ENCODE measurements around the gene RBM20.

RBM20 gene

DNA sequence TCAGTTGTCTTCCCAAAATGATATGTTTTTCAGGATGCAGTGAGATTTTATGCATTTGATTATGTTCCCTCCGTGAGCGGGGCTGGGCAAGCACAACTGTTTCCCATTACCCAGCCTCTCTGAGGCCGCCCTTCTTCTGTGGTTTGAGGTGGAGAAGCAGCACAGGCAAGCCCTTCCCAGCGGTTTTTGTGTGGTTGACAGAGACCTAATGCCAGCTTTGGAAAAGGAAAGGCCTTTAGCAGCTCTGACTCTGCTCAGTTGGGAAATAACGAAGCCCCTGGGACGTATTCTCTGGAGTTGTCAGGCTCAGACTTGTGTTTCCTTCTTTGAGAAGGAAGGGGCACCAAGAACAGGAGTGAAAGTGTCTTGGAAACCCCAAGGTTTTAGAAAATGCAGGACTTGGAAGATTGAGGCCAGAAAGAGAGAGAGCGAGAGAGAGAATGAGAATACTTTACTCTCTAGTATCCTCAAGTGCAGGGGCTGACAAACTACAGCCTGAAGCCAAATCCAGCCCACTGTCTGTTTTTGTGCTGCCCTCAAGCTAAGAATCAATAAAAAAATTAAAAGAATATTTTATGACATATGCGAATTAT is 207.0 kb downstream of the RBM20 start:
- Histone ChIP-seq H3K9me3 (ENCODE audit: control insufficient read depth, low read length) (no peaks in the 10 kb centered on the region), H3K9ac (no peak overlapping the region), H3K36me3 (ENCODE audit: control insufficient read depth, insufficient read depth, low read length) (no peaks in the 10 kb centered on the region), H3K4me1 (peaks cover 31% of the 10 kb centered on the region), H3K4me3 (ENCODE audit: low read depth, low read length) (no peak overlapping the region), H3K27me3 (ENCODE audit: control insufficient read depth, insufficient read depth, low read length) (no peaks in the 10 kb centered on the region), H3K79me2 (peaks cover 9% of the 10 kb centered on the region), H3K27ac (no peak overlapping the region), H2AFZ (no peak overlapping the region), H3K4me2 (ENCODE audit: low read length) (no peak overlapping the region)
- TF ChIP-seq, protein P1, sequence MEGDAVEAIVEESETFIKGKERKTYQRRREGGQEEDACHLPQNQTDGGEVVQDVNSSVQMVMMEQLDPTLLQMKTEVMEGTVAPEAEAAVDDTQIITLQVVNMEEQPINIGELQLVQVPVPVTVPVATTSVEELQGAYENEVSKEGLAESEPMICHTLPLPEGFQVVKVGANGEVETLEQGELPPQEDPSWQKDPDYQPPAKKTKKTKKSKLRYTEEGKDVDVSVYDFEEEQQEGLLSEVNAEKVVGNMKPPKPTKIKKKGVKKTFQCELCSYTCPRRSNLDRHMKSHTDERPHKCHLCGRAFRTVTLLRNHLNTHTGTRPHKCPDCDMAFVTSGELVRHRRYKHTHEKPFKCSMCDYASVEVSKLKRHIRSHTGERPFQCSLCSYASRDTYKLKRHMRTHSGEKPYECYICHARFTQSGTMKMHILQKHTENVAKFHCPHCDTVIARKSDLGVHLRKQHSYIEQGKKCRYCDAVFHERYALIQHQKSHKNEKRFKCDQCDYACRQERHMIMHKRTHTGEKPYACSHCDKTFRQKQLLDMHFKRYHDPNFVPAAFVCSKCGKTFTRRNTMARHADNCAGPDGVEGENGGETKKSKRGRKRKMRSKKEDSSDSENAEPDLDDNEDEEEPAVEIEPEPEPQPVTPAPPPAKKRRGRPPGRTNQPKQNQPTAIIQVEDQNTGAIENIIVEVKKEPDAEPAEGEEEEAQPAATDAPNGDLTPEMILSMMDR (IDR thresholded peaks at IDR 0.05): no peak

DNA sequence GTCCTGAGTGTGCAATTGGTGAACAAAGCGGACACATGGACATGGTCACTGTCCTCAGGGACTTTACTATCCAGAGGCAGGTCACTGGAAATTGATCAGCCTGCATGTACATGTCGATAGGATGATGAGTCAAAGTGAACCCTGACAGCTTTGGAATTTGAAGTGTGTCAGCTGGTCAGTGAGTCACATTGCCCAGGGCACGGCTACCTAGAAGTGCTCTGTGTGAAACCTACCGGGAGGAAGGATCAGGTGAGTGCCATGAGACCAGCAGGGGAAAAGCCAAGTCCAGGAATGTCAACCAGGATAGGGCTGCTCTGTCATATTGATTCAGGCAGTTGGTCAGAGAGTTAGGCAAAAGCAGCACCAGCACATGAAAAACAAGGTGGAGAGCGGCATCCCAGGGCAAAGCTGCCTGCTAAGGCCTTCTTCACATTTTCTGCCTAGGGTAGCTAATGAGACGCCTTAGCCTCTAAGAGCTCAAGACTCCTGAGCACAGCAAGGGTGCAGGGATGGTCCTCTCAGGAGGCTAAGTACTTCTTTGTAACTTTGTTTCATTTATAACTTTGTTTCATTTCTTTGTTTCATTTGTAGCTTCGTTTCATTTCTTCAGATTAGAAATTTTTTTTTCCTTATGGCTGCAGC is 208.2 kb downstream of the RBM20 start:
- TF ChIP-seq, protein P1 (IDR thresholded peaks at IDR 0.05): no peak
- no peaks in the 10 kb centered on the region for H3K36me3 ChIP-seq (ENCODE audit: control insufficient read depth, insufficient read depth, low read length)
- peak overlapping the region; percentile 64 for H2AFZ ChIP-seq
- no peak overlapping the region for H3K4me3 ChIP-seq (ENCODE audit: low read depth, low read length)
- no peak overlapping the region for H3K27ac ChIP-seq
- no peak overlapping the region for H3K9ac ChIP-seq
- peaks cover 9% of the 10 kb centered on the region for H3K79me2 ChIP-seq
- no peaks in the 10 kb centered on the region for H3K27me3 ChIP-seq (ENCODE audit: control insufficient read depth, insufficient read depth, low read length)
- no peaks in the 10 kb centered on the region for H3K9me3 ChIP-seq (ENCODE audit: control insufficient read depth, low read length)
- peaks cover 29% of the 10 kb centered on the region for H3K4me1 ChIP-seq
- no peak overlapping the region for H3K4me2 ChIP-seq (ENCODE audit: low read length)

DNA sequence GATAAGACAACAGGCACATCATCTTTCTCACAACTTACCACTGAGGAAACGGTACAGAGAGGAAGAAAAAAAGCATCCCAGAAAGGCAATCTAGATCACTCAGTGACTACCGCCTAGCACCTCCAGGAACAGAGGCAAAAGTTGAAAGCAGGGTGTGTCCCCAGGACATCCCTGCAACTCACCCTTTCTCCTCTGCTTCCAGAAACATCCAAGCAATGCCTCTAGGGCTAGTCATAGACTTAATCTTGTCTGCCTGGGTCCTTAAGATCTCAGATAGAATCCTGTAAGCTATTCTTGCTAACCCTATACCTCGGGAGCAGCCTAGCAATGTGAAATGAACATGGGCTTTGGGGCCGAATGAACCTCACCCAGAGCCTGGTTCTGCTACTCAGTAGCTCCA is 208.8 kb downstream of the RBM20 start:
- H3K27ac ChIP-seq: no peak overlapping the region
- TF ChIP-seq, protein P1 (IDR thresholded peaks at IDR 0.05): no peak
- peaks cover 9% of the 10 kb centered on the region for H3K79me2 ChIP-seq
- H3K27me3 ChIP-seq (ENCODE audit: control insufficient read depth, insufficient read depth, low read length): no peaks in the 10 kb centered on the region
- no peaks in the 10 kb centered on the region for H3K36me3 ChIP-seq (ENCODE audit: control insufficient read depth, insufficient read depth, low read length)
- peaks cover 31% of the 10 kb centered on the region for H3K4me1 ChIP-seq
- H3K9me3 ChIP-seq (ENCODE audit: control insufficient read depth, low read length): no peaks in the 10 kb centered on the region
- no peak overlapping the region for H3K4me3 ChIP-seq (ENCODE audit: low read depth, low read length)
- H3K9ac ChIP-seq: no peak overlapping the region
- peak overlapping the region; percentile 64 for H2AFZ ChIP-seq
- no peak overlapping the region for H3K4me2 ChIP-seq (ENCODE audit: low read length)

DNA sequence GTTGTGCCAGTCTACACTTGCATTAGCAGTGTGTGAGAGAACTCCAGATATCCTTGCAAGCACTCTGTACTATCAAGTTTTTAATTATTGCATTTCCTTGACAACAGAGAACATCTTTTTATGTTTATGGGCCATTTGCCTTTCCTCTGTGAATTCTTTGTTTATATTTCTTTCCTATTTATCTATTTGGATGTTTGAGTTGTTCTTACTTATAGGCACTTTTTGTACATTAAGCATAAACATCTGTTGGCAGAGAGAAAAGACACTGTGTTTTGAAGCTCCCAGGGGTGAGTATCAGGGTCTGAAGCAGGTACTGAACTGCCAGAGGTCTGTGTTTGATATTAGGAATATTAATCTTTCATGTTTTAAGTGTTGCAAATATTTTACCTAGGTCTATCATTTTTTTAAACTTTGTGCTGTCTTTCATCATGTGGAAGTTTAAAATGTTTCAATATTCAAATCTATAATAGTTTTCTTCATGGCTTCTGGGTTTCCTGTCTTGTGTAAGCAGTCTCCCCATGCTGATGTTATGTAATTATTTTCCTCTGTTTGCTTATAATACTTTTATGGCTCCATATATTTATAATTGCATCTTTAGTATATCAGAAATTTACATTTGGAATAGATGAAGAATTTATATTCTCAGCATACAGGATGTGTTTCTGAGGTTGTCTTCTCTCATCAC is 209.9 kb downstream of the RBM20 start:
- Histone ChIP-seq H3K4me3 (ENCODE audit: low read depth, low read length) (no peak overlapping the region), H3K27me3 (ENCODE audit: control insufficient read depth, insufficient read depth, low read length) (no peaks in the 10 kb centered on the region), H3K9me3 (ENCODE audit: control insufficient read depth, low read length) (no peaks in the 10 kb centered on the region), H3K79me2 (peaks cover 9% of the 10 kb centered on the region), H3K4me1 (peaks cover 40% of the 10 kb centered on the region), H3K27ac (no peak overlapping the region), H3K9ac (no peak overlapping the region), H2AFZ (peak overlapping the region; percentile 9), H3K36me3 (ENCODE audit: control insufficient read depth, insufficient read depth, low read length) (no peaks in the 10 kb centered on the region), H3K4me2 (ENCODE audit: low read length) (no peak overlapping the region)
- TF ChIP-seq, protein P1 (IDR thresholded peaks at IDR 0.05): no peak

Data from parathyroid adenoma (tissue), 2 donors.